Left lung (tissue), 10 donors: ENCODE data around the gene MICU1. TPM values are rescaled to one million over a fixed set of nuclear protein-coding genes. Genes with fewer than 3 reads are reported as not detected.
A peak's percentile ranks its signal among the peaks of the same experiment; 100 is the strongest.

Experiments used
- ATAC-seq: fragments of 200-7000 bp; cut with Tn5 transposase; one replicate; pipeline ENCODE4 v1.9.1; 2020; ENCODE audit warnings: moderate library complexity
- DNase-seq, 4 donors: peaks; one replicate each; pipeline ENCODE4 v3.0.0-alpha.2; 2013 to 2020
- H3K27ac ChIP-seq, 2 donors: fragments of 200-600 bp; sonication (generic) in 1 of 2; one replicate each; pipeline versions ENCODE4 v1.5.0 to v1.8.0; 2020 to 2021
- H3K27me3 ChIP-seq, 2 donors: fragments of 200-600 bp; sonication (generic) in 1 of 2; one replicate each; pipeline versions ENCODE4 v1.5.0 to v1.8.0; 2020 to 2021
- H3K36me3 ChIP-seq, 2 donors: fragments of 200-600 bp; sonication (generic) in 1 of 2; one replicate each; pipeline versions ENCODE4 v1.5.0 to v1.8.0; 2020 to 2021
- H3K4me1 ChIP-seq, 2 donors: fragments of 200-600 bp; one replicate each; pipeline ENCODE4 v1.8.0; 2021
- H3K4me3 ChIP-seq, 2 donors: fragments of 200-600 bp; sonication (generic) in 1 of 2; one replicate each; pipeline versions ENCODE4 v1.5.0 to v1.8.0; 2020 to 2021; ENCODE audit warnings: mild to moderate bottlenecking in 1 of 2
- H3K9me3 ChIP-seq, 2 donors: fragments of 200-600 bp; sonication (generic) in 1 of 2; one replicate each; pipeline versions ENCODE4 v1.5.0 to v1.8.0; 2020 to 2021
- intact Hi-C, 2 donors: fragments of 100-400 bp; cut with DNase I; formaldehyde crosslinking; loops; one replicate each; pipeline versions ENCODE4 v1.11.2 to v1.14.2; 2022
- polyA plus RNA-seq, 6 donors: library from polyadenylated mRNA; unstranded; fragments of 120-200 nt; gene quantifications; one replicate each; pipeline ENCODE4 v1.2.1, GENCODE V29; 2013; ENCODE audit not compliant: insufficient read length in 6 of 6
- total RNA-seq, 2 donors: library from RNA; stranded (reverse); fragmentation: NEBNext Ultra II Directional; extraction: Animal tissue kit (Norgen Biotek cat#: 25700); gene quantifications; one replicate each; pipeline ENCODE4 v1.2.1, GENCODE V29; 2021
- TF ChIP-seq, protein P1 (sequence below), 2 donors: fragments of 200-600 bp; sonication (generic) in 1 of 2; IDR thresholded peaks; one replicate each; pipeline versions ENCODE4 v1.5.0 to v1.8.0; 2021; ENCODE audit warnings: antibody characterized with exemption in 2 of 2
- donor health status: DM: no; HTN: yes; CAD: no.
- donor health status: DM: no; HTN: no; CAD: no.

Gene MICU1
- total and polyA plus RNA-seq, 8 donors, result 49.8 to 67.4 (median 56.0) TPM

DNA sequence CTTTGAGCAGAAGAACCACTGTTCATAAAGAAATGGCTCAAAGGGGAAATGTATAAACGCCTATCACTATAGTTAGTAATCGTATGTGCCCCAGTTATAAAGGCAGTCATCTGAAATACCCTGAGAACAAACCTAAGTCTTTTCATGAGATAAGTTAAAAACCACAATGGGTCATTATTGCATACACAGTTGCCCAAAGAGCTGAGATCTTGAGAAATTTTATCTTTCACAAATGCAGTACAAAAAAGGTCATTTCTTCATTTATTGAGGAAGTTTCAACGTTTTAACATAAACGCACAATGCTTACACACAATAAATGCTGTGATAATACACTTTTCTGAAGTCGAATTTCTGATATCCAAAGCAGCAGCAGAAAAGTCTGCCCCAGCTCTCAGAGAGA, 114.4 kb downstream of the MICU1 start:
- H3K4me3 ChIP-seq, result no peak overlapping the region
- H3K36me3 ChIP-seq, result no peaks in the 10 kb centered on the region
- DNase-seq (no peak), ATAC-seq (peak; percentile 31)
- peak overlapping the region in 1 of 2 donors; percentile 73 for H3K27ac ChIP-seq
- peaks cover 0 to 22% of the 10 kb centered on the region in 2 donors for H3K4me1 ChIP-seq
- H3K9me3 ChIP-seq, result no peaks in the 10 kb centered on the region
- H3K27me3 ChIP-seq, result no peaks in the 10 kb centered on the region
- intact Hi-C loops, result no loop called here
- TF ChIP-seq, protein P1, sequence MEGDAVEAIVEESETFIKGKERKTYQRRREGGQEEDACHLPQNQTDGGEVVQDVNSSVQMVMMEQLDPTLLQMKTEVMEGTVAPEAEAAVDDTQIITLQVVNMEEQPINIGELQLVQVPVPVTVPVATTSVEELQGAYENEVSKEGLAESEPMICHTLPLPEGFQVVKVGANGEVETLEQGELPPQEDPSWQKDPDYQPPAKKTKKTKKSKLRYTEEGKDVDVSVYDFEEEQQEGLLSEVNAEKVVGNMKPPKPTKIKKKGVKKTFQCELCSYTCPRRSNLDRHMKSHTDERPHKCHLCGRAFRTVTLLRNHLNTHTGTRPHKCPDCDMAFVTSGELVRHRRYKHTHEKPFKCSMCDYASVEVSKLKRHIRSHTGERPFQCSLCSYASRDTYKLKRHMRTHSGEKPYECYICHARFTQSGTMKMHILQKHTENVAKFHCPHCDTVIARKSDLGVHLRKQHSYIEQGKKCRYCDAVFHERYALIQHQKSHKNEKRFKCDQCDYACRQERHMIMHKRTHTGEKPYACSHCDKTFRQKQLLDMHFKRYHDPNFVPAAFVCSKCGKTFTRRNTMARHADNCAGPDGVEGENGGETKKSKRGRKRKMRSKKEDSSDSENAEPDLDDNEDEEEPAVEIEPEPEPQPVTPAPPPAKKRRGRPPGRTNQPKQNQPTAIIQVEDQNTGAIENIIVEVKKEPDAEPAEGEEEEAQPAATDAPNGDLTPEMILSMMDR (IDR thresholded peaks at IDR 0.05), result no peak

DNA sequence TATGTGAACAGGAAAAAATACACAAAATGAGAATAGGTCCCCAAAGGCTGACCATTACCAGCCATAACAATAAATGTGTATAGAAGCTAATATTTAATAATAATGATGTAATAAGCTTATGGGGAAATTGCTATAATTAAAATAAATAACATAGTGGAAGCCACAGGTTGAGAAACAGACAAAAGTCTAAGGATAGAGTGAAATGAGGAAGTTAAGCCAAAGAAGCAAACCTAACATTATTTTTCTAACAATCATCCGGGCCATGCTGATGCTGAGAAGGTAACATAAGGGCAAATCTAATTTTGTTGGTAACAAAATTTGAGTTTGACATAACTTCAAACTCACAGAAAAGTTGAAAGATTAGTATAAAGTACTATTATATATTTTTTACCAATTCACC, 115.9 kb downstream of the MICU1 start:
- H3K27ac ChIP-seq, result peak overlapping the region in 1 of 2 donors; percentile 73
- DNase-seq (no peak), ATAC-seq (no peak)
- TF ChIP-seq, protein P1 (IDR thresholded peaks at IDR 0.05), result no peak
- H3K36me3 ChIP-seq, result no peaks in the 10 kb centered on the region
- H3K9me3 ChIP-seq, result no peaks in the 10 kb centered on the region
- no peak overlapping the region for H3K4me3 ChIP-seq
- H3K27me3 ChIP-seq, result no peaks in the 10 kb centered on the region
- intact Hi-C loops, result no loop called here
- peaks cover 0 to 22% of the 10 kb centered on the region in 2 donors for H3K4me1 ChIP-seq

DNA sequence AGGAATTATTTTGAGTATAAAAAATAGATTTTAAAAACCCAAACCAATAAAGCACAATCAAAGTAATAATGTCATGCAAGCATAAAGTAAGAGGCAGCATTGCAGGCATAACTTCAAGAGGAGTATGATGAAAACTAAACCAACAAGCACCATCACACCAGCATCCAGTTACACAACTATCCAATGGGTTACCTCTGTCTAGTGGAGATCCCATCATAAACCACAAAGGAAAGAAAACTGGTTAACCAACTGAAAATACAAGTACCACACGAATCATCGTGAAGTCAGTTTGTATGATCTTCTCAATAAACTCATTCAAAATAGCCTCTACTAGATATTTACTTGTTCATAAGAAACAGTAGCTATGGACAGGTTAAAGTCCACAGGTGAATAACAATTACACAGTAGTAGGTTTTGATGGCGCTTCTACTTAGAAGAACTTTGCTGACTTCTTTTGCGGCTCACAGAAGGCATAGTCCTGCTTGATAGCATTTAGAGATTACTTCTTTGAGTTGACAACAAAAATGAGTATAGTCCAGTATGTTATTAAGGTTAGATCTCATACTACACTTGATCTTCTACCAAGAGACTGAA, 116.6 kb downstream of the MICU1 start:
- Histone ChIP-seq H3K27me3 (no peaks in the 10 kb centered on the region), H3K4me1 (peaks cover 0 to 22% of the 10 kb centered on the region in 2 donors), H3K4me3 (no peak overlapping the region), H3K27ac (peak overlapping the region in 1 of 2 donors; percentile 73), H3K36me3 (no peaks in the 10 kb centered on the region), H3K9me3 (peaks cover 0 to 3% of the 10 kb centered on the region in 2 donors)
- ATAC-seq (no peak), DNase-seq (no peak)
- TF ChIP-seq, protein P1 (IDR thresholded peaks at IDR 0.05), result no peak
- intact Hi-C loops, result no loop called here

DNA sequence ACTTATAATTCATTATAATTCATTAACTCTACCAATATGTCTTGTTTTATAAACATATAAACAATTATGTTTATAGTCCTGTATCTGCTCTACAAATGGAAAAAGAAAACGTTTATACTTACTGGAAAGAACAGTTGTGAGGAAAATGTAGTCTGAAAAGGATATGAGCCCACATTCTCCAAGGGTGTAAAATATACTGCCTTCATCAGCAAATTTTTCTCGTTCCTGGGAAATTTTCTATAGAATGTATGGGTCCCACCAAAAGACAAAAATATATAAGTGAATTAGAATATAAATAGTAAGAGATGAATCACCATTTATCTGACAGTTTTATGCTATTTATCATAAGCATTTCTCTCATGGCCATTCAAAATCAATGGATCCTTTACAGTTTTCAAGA, 117.8 kb downstream of the MICU1 start:
- Histone ChIP-seq H3K4me3 (no peak overlapping the region), H3K27ac (peak overlapping the region in 1 of 2 donors; percentile 73), H3K36me3 (no peaks in the 10 kb centered on the region), H3K4me1 (peaks cover 0 to 25% of the 10 kb centered on the region in 2 donors), H3K27me3 (no peaks in the 10 kb centered on the region), H3K9me3 (peaks cover 0 to 5% of the 10 kb centered on the region in 2 donors)
- ATAC-seq (no peak), DNase-seq (no peak)
- TF ChIP-seq, protein P1 (IDR thresholded peaks at IDR 0.05), result no peak
- intact Hi-C loops, result no loop called here

DNA sequence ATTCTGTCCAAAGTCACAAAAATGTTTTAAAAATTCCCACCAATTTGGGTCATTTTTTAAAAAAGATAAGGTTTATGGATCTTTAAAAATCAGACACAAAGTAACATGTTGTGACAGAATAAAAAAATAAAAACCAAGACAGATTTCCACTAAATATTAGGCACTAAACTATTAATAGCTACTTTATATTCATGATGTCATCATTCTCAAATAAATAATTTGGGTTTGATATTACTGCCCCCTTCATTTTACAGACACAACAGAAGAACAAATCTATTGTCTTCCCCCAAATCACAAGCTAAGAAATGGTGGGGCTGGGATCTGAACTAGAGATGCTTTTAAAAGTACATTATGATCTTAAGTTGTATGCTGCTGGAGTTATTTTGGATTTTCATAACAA, 119.4 kb downstream of the MICU1 start:
- H3K27ac ChIP-seq, result no peak overlapping the region
- ATAC-seq (no peak), DNase-seq (no peak)
- H3K9me3 ChIP-seq, result peaks cover 0 to 5% of the 10 kb centered on the region in 2 donors
- H3K4me1 ChIP-seq, result peaks cover 0 to 29% of the 10 kb centered on the region in 2 donors
- no peaks in the 10 kb centered on the region for H3K36me3 ChIP-seq
- no peaks in the 10 kb centered on the region for H3K27me3 ChIP-seq
- TF ChIP-seq, protein P1 (IDR thresholded peaks at IDR 0.05), result no peak
- H3K4me3 ChIP-seq, result no peak overlapping the region
- intact Hi-C loops, result no loop called here
